GM10266 (cell line): ENCODE measurements around the gene CSNK2A2.

Experiments used
- DNase-seq: peaks from one replicate; pipeline ENCODE4 v3.0.0; 2012; ENCODE audit errors: extremely low spot score
- CTCF ChIP-seq: IDR thresholded peaks from 2 replicates; pipeline ENCODE4 v1.5.1; 2012; ENCODE audit warnings: mild to moderate bottlenecking, low read depth; ENCODE audit not compliant: control insufficient read depth, insufficient read depth; ENCODE audit errors: missing control alignments

CSNK2A2 gene

DNA sequence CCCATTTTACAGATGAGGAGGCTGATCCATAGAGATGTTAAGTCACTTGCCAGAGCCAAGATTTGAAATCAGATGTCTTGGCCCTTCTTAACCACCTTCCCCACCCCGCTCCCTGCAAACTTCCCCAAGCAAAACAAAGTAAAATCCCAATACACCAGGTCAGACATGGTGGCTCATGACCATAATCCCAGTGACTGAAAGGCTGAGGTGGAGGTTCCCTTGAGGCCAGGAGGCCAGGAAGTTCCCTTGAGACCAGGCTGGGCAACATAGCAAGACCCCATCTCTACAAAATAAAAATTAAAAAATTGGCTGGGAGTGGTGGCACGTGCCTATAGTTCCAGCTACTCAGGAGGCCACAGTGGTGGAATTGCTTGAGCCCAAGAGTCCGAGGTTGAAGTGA is 28.9 kb upstream of the CSNK2A2 start:
- no peak for TF ChIP-seq CTCF
- no peak for DNase-seq

DNA sequence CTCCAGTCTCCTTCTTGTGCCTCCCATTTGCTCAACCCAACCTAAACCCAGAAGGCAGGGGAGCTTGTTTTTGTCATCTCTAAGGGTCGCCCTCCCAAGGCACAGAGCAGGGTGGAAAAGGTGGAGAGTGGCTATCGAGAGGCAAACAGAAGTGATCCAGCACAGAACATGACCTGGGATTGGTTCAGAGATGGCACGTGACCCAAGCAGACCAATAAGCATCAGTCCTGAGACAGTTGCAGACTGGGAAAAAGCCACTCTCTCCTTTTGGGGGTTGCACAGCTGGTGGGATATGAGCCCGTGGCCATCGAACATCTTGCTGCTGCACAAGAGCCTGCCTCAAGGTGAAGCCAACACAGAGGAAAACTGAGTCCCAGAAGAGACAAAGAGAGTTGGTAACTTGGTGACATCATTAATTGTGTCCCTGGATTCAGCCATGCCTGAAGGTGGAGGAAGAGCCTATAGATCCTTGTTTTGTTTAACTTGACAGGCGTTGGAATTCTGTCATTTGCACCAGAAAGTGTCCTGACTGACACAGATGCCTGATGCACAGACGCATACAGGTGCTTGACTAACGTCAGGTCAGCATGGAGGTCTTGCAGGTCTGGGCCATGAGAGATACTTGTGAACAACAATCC is 28.2 kb upstream of the CSNK2A2 start:
- no peak for TF ChIP-seq CTCF
- no peak for DNase-seq

DNA sequence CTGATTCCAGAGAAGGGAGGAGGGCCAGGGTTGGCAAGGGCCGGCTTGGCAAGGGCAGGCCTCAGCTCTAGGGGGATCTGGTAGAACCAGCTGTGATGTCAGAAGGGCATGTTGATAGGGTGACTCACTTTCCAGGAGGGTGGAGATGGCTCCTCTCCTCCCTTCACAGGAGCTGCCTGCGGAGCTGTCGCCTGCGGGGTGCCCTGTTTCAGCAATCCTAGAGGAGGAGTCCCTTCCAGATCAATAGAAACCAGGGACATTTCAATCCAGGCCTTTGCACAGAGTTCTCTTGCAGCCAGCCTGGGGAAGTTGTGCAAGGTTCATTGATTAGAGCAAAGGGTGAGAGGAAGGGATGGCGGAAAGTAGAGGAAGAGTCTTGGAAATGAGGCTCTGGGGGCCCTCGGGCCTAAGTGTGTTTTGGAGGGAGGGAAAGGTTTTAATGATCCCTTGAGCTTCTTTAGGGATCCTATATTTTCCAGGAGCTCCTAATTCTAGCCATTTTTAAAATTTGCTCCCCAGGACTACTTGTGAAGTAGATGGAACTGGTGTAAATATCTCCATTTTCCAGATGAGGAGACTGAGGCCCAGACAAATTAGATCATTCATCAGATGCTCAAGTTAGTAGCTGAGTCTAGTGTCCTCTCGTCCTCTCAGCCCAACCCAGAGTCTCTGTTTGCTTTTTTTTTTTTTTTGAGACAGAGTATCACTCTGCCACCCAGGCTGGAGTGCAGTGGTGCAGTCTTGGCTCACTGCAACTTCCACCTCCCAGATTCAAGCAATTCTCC is 24.8 kb upstream of the CSNK2A2 start:
- no peak for TF ChIP-seq CTCF
- no peak for DNase-seq

DNA sequence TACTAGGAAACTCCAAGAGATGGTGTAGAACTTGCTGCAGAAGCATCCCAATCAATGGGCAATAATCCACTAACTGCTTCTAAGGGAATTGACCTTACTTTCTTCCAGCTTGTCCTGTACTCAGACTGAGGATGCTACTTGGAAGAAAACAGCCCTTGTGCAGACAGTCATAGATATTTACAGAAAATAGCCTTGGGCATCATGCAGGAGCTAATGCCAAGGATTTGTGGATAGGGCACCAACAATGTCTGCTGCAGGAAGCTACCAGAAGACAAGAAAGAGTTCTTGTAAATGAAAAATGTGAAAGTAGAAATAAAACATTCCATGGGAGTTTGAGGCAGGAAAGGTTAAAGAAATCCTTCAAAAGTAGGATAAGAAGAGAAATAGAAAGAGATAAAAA is 21.5 kb upstream of the CSNK2A2 start:
- DNase-seq, result no peak
- TF ChIP-seq CTCF, result no peak

DNA sequence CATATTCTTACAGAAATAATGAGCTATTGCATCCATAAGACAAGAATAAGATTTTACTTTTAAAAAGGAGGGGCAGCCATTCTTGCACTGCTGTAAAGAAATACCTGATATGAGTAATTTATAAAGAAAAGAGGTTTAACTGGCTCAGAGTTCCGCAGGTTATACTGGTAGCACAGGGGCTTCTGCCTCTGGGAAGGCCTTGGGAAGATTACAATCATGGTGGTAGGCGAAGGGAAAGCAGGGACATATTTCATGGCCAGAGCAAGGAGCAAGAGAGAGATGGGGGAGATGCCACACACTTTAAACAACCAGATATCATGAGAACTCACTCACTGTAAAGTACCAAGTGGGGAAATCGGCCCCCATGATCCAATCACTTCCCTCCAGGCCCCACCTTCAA is 20.9 kb upstream of the CSNK2A2 start:
- no peak for TF ChIP-seq CTCF
- no peak for DNase-seq

DNA sequence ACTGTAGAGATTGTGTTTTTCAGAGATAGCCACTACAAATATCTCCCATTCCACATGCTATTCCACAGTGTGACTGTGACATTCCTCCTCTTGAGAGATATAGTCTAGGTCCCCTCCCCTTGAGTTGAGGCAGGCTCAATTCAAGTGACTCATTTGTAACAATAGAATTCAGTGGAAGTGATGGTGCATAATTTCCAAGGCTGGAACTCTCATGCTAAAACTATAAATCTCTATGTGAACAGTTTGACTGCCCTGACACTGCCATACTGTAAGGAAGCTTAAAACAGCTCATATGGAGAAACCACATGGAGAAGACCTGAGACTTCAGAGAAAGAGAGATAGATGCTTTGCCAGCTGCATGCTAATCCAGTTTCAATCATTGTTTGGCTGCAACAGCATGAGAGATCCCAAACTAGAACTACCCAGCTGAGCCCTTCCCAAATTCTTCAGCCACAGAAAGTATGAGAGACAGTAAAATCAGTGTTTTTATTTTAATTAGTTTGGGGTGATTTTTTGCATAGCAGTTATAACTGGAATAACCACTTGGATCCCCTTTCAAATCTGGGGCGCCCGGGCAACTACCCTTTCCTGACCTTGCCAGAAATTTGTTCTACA is 19.5 kb upstream of the CSNK2A2 start:
- no peak for TF ChIP-seq CTCF
- DNase-seq, result no peak
